Coronary artery (tissue), 2 donors: ENCODE data around the gene SYNC.
A peak's percentile ranks its signal among the peaks of the same experiment; 100 is the strongest.
"Not testable (repeated sequence)": the region's sequence is repeated elsewhere in the genome, so short reads cannot be mapped to it uniquely, and the experiment has no call there.

Experiments used
- DNase-seq: peaks from one replicate; pipeline ENCODE4 v3.0.0-alpha.2; 2017; ENCODE audit warnings: low spot score
- H3K27ac ChIP-seq, 2 donors: fragments of 200-600 bp; sonication (generic); one replicate each; pipeline ENCODE4 v1.5.1; 2016 to 2019
- H3K4me3 ChIP-seq: fragments of 200-600 bp; sonication (generic); 2 replicates; pipeline ENCODE4 v1.5.1; 2016; ENCODE audit warnings: mild to moderate bottlenecking, moderate library complexity
- CTCF ChIP-seq: fragments of 200-600 bp; sonication (generic); IDR thresholded peaks from one replicate; pipeline ENCODE4 v1.5.1; 2019; ENCODE audit warnings: antibody characterized with exemption

SYNC gene

GRCh38 chr1:32651461-32652073 lies 51.0 kb downstream of the SYNC start:
- TF ChIP-seq CTCF, result no peak
- DNase-seq, result no peak
- H3K27ac ChIP-seq, result peak overlapping the region; percentile 91 to 99
- peak overlapping the region; percentile 97 for H3K4me3 ChIP-seq

- H3K27ac ChIP-seq, result peak within 1 kb of the TSS; percentile 91 to 99
These were observed 51.7 kb downstream of the SYNC start, which contains the start of gene RBBP4 for GRCh38 chr1:32650752-32651460. TSS of gene RBBP4 (plus strand) at chr1:32651208. CDS start at chr1:32651307, 99 bp downstream.

GRCh38 chr1:32650248-32650751 lies 52.3 kb downstream of the SYNC start, which contains the start of gene ZBTB8OS:
TSS of gene ZBTB8OS (minus strand) at chr1:32650550. CDS start at chr1:32650529, 21 bp downstream.
- TF ChIP-seq CTCF, result no peak
- DNase-seq, result peak; percentile 91
- Histone ChIP-seq H3K27ac (peak within 1 kb of the TSS; percentile 91 to 99), H3K4me3 (peak within 1 kb of the TSS; percentile 97)

More at GRCh38 chr1:32650752-32651460, 51.7 kb downstream of the SYNC start, which contains the start of gene RBBP4:
- peak within 1 kb of the TSS; percentile 97 for H3K4me3 ChIP-seq
- peak; percentile 98 for DNase-seq
- TF ChIP-seq CTCF, result no peak

- no peak for TF ChIP-seq CTCF
- no peak overlapping the region for H3K4me3 ChIP-seq
- H3K27ac ChIP-seq, result no peak overlapping the region
- DNase-seq, result no peak
These were observed 55.0 kb downstream of the SYNC start for GRCh38 chr1:32647308-32648134.

DNA sequence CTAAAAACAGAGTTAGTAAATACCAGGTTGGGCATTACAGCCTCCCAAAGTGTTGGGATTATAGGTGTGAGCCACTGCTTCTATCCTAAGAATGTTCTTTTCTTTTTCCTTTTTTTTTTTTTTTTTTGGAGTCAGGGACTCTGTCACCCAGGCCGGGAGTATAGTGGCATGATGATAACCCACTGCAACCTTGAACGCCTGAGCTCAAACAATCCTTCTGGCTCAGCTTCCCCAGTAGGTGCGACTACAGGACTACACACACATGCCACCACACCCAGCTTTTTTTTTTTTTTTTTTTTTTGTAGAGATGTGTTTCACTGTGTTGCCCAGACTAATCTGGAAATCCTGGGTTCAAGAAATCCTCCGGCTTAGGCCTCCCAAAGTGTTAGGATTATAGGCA lies 58.1 kb downstream of the SYNC start:
- no peak overlapping the region for H3K4me3 ChIP-seq
- no peak for TF ChIP-seq CTCF
- H3K27ac ChIP-seq, result no peak overlapping the region
- DNase-seq, result no peak

GRCh38 chr1:32642292-32642827 lies 60.2 kb downstream of the SYNC start:
- not testable (repeated sequence) for H3K4me3 ChIP-seq, DNase-seq, H3K27ac ChIP-seq
